CD14-positive monocyte (primary cell): ENCODE measurements around the gene KDR. TPM values are rescaled to one million over a fixed set of nuclear protein-coding genes. Genes with fewer than 3 reads are reported as not detected.

Experiments
- DNase-seq, 3 donors: peaks; one replicate each; pipeline ENCODE4 v3.0.0-alpha.2; 2011 to 2022
- H2AFZ ChIP-seq: 2 replicates; pipeline ENCODE4 v1.6.0; 2012; ENCODE audit warnings: mild to moderate bottlenecking, low read depth, low read length, inconsistent platforms; ENCODE audit not compliant: insufficient read depth, poor library complexity, severe bottlenecking
- H3K27ac ChIP-seq, 2 donors: 1 replicate in 1 of 2; 2 replicates in 1 of 2; pipeline ENCODE4 v1.5.1; 2012 to 2013; ENCODE audit warnings: low read length in 2 of 2, control low read depth in 1 of 2, inconsistent platforms in 1 of 2, low read depth in 1 of 2, mild to moderate bottlenecking in 1 of 2
- H3K27me3 ChIP-seq, 2 donors: one replicate each; pipeline versions ENCODE4 v1.6.0 to v1.6.1; 2011 to 2013; ENCODE audit warnings: low read length in 2 of 2; ENCODE audit not compliant: control insufficient read depth in 2 of 2, insufficient read depth in 2 of 2
- H3K36me3 ChIP-seq, 2 donors: replicated peaks in 1 of 2; 1 replicate in 1 of 2; 2 replicates in 1 of 2; pipeline versions ENCODE4 v1.5.1 to v1.6.1; 2012 to 2013; ENCODE audit warnings: low read length in 2 of 2, control low read depth in 1 of 2, inconsistent platforms in 1 of 2, mild to moderate bottlenecking in 1 of 2; ENCODE audit not compliant: insufficient read depth in 2 of 2, control insufficient read depth in 1 of 2
- H3K4me1 ChIP-seq, 2 donors: 1 replicate in 1 of 2; 2 replicates in 1 of 2; pipeline versions ENCODE4 v1.5.1 to v1.6.1; 2012 to 2013; ENCODE audit warnings: low read length in 2 of 2, control low read depth in 1 of 2, inconsistent platforms in 1 of 2, mild to moderate bottlenecking in 1 of 2, moderate library complexity in 1 of 2; ENCODE audit not compliant: insufficient read depth in 2 of 2, control insufficient read depth in 1 of 2
- H3K4me2 ChIP-seq: replicated peaks from 2 replicates; pipeline ENCODE3; 2012; ENCODE audit warnings: low read length, moderate library complexity, mild to moderate bottlenecking; ENCODE audit not compliant: poor library complexity, severe bottlenecking; ENCODE audit errors: extremely low read depth
- H3K4me3 ChIP-seq, 3 experiments: fragments of 200-600 bp in 1 of 3; sonication (generic) in 1 of 3; replicated peaks in 1 of 3; 1 replicate in 2 of 3; 2 replicates in 1 of 3; pipeline ENCODE4 v1.5.1; 2011 to 2013; ENCODE audit warnings: low read length in 3 of 3, mild to moderate bottlenecking in 3 of 3, control low read depth in 2 of 3, low read depth in 2 of 3, inconsistent platforms in 1 of 3, moderate library complexity in 1 of 3
- H3K79me2 ChIP-seq: 2 replicates; pipeline ENCODE4 v1.6.0; 2012; ENCODE audit warnings: mild to moderate bottlenecking, control low read depth, inconsistent platforms, low read length, moderate library complexity; ENCODE audit not compliant: insufficient read depth
- H3K9ac ChIP-seq: 2 replicates; pipeline ENCODE4 v1.6.0; 2017; ENCODE audit warnings: low read length, mild to moderate bottlenecking; ENCODE audit not compliant: insufficient read depth, poor library complexity, severe bottlenecking
- H3K9me3 ChIP-seq, 2 donors: replicated peaks in 1 of 2; 1 replicate in 1 of 2; 2 replicates in 1 of 2; pipeline versions ENCODE4 v1.5.1 to v1.6.1; 2012 to 2013; ENCODE audit warnings: low read length in 2 of 2, control low read depth in 1 of 2; ENCODE audit not compliant: control insufficient read depth in 1 of 2, insufficient read depth in 1 of 2
- H4K20me1 ChIP-seq: 2 replicates; pipeline ENCODE4 v1.6.0; 2012; ENCODE audit warnings: mild to moderate bottlenecking, low read length, control low read depth, moderate library complexity; ENCODE audit not compliant: insufficient read depth
- H3K27ac Mint-ChIP-seq, 7 donors: one replicate each; pipeline ENCODE4 v1.8.0; 2020; ENCODE audit warnings: mild to moderate bottlenecking in 7 of 7, mixed read lengths in 7 of 7, moderate library complexity in 6 of 7, inconsistent platforms in 2 of 7
- H3K27me3 Mint-ChIP-seq, 3 donors: one replicate each; pipeline ENCODE4 v1.8.0; 2021 to 2022; ENCODE audit warnings: low read depth in 3 of 3, mild to moderate bottlenecking in 3 of 3, mixed read lengths in 3 of 3, moderate library complexity in 3 of 3, inconsistent platforms in 1 of 3
- H3K36me3 Mint-ChIP-seq, 2 donors: one replicate each; pipeline ENCODE4 v1.8.0; 2020; ENCODE audit warnings: mixed read lengths in 2 of 2, inconsistent platforms in 1 of 2, mild to moderate bottlenecking in 1 of 2
- H3K4me1 Mint-ChIP-seq: one replicate; pipeline ENCODE4 v1.8.0; 2020; ENCODE audit warnings: mild to moderate bottlenecking, mixed read lengths
- H3K4me3 Mint-ChIP-seq, 2 donors: one replicate each; pipeline ENCODE4 v1.8.0; 2020; ENCODE audit warnings: mild to moderate bottlenecking in 2 of 2, mixed read lengths in 2 of 2, moderate library complexity in 1 of 2
- H3K9me3 Mint-ChIP-seq, 7 donors: one replicate each; pipeline ENCODE4 v1.8.0; 2020 to 2022; ENCODE audit warnings: mixed read lengths in 7 of 7, mild to moderate bottlenecking in 6 of 7, moderate library complexity in 6 of 7, inconsistent platforms in 2 of 7
- WGBS: methylation state at CpG from one replicate; pipeline ENCODE4 v1.1.5; 2013; ENCODE audit warnings: missing lambda C conversion rate; ENCODE audit not compliant: insufficient coverage; 5-methylcytosine and 5-hydroxymethylcytosine counted together
- intact Hi-C, 2 donors: fragments of 100-400 bp; cut with micrococcal nuclease; formaldehyde crosslinking; loops; one replicate each; pipeline versions ENCODE4 v1.15.0 to v1.15.1; 2023
- polyA plus RNA-seq, 3 donors: library from polyadenylated mRNA; depleted of rRNA in 1 of 3; unstranded in 2 of 3; stranded (reverse) in 1 of 3; fragments of 300-500 nt in 2 of 3; fragments of >200 nt in 1 of 3; fragmentation: Illumina TruSeq in 2 of 3; gene quantifications; 1 replicate in 2 of 3; 2 replicates in 1 of 3; pipeline ENCODE4 v1.2.3, GENCODE V29; 2012 to 2021
- TF ChIP-seq, protein P1 (sequence below): fragments of 200-600 bp; IDR thresholded peaks from one replicate; pipeline ENCODE4 v1.8.0; 2022; ENCODE audit warnings: antibody characterized with exemption, mild to moderate bottlenecking

The KDR gene
- polyA plus RNA-seq, 3 donors: not detected

- Histone ChIP-seq H2AFZ (no peak overlapping the region), H3K9me3 (no peaks in the 10 kb centered on the region), H3K9ac (no peak overlapping the region), H3K79me2 (no peaks in the 10 kb centered on the region), H3K36me3 (no peaks in the 10 kb centered on the region), H3K4me2 (no peak overlapping the region), H4K20me1 (no peaks in the 10 kb centered on the region), H3K27me3 (no peaks in the 10 kb centered on the region), H3K4me3 (no peak overlapping the region), H3K27ac (no peak overlapping the region), H3K4me1 (no peaks in the 10 kb centered on the region)
- Mint-ChIP-seq H3K27me3 (peaks cover 2 to 5% (median 3%) of the 10 kb centered on the region in 3 donors), H3K9me3 (peaks cover 0 to 2% (median 0%) of the 10 kb centered on the region in 7 donors), H3K4me1 (no peaks in the 10 kb centered on the region), H3K4me3 (no peak overlapping the region), H3K27ac (no peak overlapping the region), H3K36me3 (no peaks in the 10 kb centered on the region)
- no peak for DNase-seq
- intact Hi-C loops: no loop called here
- TF ChIP-seq, protein P1, sequence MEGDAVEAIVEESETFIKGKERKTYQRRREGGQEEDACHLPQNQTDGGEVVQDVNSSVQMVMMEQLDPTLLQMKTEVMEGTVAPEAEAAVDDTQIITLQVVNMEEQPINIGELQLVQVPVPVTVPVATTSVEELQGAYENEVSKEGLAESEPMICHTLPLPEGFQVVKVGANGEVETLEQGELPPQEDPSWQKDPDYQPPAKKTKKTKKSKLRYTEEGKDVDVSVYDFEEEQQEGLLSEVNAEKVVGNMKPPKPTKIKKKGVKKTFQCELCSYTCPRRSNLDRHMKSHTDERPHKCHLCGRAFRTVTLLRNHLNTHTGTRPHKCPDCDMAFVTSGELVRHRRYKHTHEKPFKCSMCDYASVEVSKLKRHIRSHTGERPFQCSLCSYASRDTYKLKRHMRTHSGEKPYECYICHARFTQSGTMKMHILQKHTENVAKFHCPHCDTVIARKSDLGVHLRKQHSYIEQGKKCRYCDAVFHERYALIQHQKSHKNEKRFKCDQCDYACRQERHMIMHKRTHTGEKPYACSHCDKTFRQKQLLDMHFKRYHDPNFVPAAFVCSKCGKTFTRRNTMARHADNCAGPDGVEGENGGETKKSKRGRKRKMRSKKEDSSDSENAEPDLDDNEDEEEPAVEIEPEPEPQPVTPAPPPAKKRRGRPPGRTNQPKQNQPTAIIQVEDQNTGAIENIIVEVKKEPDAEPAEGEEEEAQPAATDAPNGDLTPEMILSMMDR: no peak
- WGBS: no CpG with 5 or more reads among the region's 1 CpG
Observed at GRCh38 chr4:55030589-55030988, 94.8 kb downstream of the KDR start.

GRCh38 chr4:55029821-55030503 lies 95.4 kb downstream of the KDR start:
- no peaks in the 10 kb centered on the region for H3K79me2 ChIP-seq
- intact Hi-C loops: no loop called here

More at GRCh38 chr4:55029821-55030503, 95.4 kb downstream of the KDR start:
- Mint-ChIP-seq H3K27ac (no peak overlapping the region), H3K4me1 (no peaks in the 10 kb centered on the region), H3K36me3 (no peaks in the 10 kb centered on the region), H3K9me3 (peaks cover 0 to 2% (median 0%) of the 10 kb centered on the region in 7 donors), H3K4me3 (no peak overlapping the region), H3K27me3 (peaks cover 0 to 5% (median 2%) of the 10 kb centered on the region in 3 donors)
- Histone ChIP-seq H3K27ac (no peak overlapping the region), H3K9me3 (no peaks in the 10 kb centered on the region), H4K20me1 (no peaks in the 10 kb centered on the region), H2AFZ (no peak overlapping the region), H3K27me3 (no peaks in the 10 kb centered on the region), H3K4me1 (no peaks in the 10 kb centered on the region), H3K9ac (no peak overlapping the region), H3K4me3 (no peak overlapping the region), H3K4me2 (no peak overlapping the region), H3K36me3 (no peaks in the 10 kb centered on the region)
- no peak for DNase-seq
- TF ChIP-seq, protein P1: no peak
- 93% methylated on average over 2 of the region's 5 CpGs for WGBS
